IgD-negative memory B cell (primary cell): ENCODE measurements around the gene PPP1R1B. TPM values are rescaled to one million over a fixed set of nuclear protein-coding genes. Genes with fewer than 3 reads are reported as not detected.

Source experiments
- H3K27ac Mint-ChIP-seq, 3 donors: one replicate each; pipeline ENCODE4 v1.8.0; 2020 to 2022; ENCODE audit warnings: mild to moderate bottlenecking in 3 of 3, mixed read lengths in 3 of 3, moderate library complexity in 1 of 3
- H3K27me3 Mint-ChIP-seq: one replicate; pipeline ENCODE4 v1.8.0; 2021; ENCODE audit warnings: mixed read lengths
- H3K36me3 Mint-ChIP-seq: one replicate; pipeline ENCODE4 v1.8.0; 2020; ENCODE audit warnings: mild to moderate bottlenecking, mixed read lengths
- H3K4me1 Mint-ChIP-seq, 3 donors: one replicate each; pipeline ENCODE4 v1.8.0; 2020 to 2022; ENCODE audit warnings: mixed read lengths in 3 of 3, mild to moderate bottlenecking in 1 of 3
- H3K4me3 Mint-ChIP-seq, 4 donors: one replicate each; pipeline ENCODE4 v1.8.0; 2020 to 2022; ENCODE audit warnings: mild to moderate bottlenecking in 4 of 4, mixed read lengths in 4 of 4, moderate library complexity in 3 of 4
- H3K9me3 Mint-ChIP-seq, 3 donors: one replicate each; pipeline ENCODE4 v1.8.0; 2020 to 2021; ENCODE audit warnings: mixed read lengths in 3 of 3, mild to moderate bottlenecking in 1 of 3
- polyA plus RNA-seq: library from polyadenylated mRNA; unstranded; fragments of 300-500 nt; fragmentation: Illumina TruSeq; gene quantifications from one replicate; pipeline ENCODE4 v1.2.3, GENCODE V29; 2021

PPP1R1B gene
- polyA plus RNA-seq, 1 donor from 2014 or later: not detected

GRCh38 chr17:39605492-39606433 is 21.0 kb upstream of the PPP1R1B start:
- H3K4me3 Mint-ChIP-seq: peak overlapping the region; percentile 34 to 85 (median 72)
- H3K27me3 Mint-ChIP-seq: peaks cover 64% of the 10 kb centered on the region
- no peaks in the 10 kb centered on the region for H3K9me3 Mint-ChIP-seq
- H3K27ac Mint-ChIP-seq: peak overlapping the region; percentile 59 to 82 (median 80)
- H3K4me1 Mint-ChIP-seq: peaks cover 9 to 14% (median 9%) of the 10 kb centered on the region in 3 donors
- no peaks in the 10 kb centered on the region for H3K36me3 Mint-ChIP-seq

GRCh38 chr17:39606434-39607056 is 20.2 kb upstream of the PPP1R1B start:
- no peaks in the 10 kb centered on the region for H3K9me3 Mint-ChIP-seq
- H3K4me3 Mint-ChIP-seq: no peak overlapping the region
- H3K27me3 Mint-ChIP-seq: peaks cover 61% of the 10 kb centered on the region
- peaks cover 9 to 14% (median 9%) of the 10 kb centered on the region in 3 donors for H3K4me1 Mint-ChIP-seq
- no peaks in the 10 kb centered on the region for H3K36me3 Mint-ChIP-seq
- no peak overlapping the region for H3K27ac Mint-ChIP-seq

- Mint-ChIP-seq H3K27ac (peak overlapping the region in 1 of 3 donors; percentile 51), H3K27me3 (peaks cover 54% of the 10 kb centered on the region), H3K4me1 (peaks cover 9 to 14% (median 9%) of the 10 kb centered on the region in 3 donors), H3K9me3 (no peaks in the 10 kb centered on the region), H3K36me3 (no peaks in the 10 kb centered on the region), H3K4me3 (peak overlapping the region in 2 of 4 donors; percentile 72 to 81)
These were observed 19.5 kb upstream of the PPP1R1B start for GRCh38 chr17:39607057-39607850.

GRCh38 chr17:39607851-39608130 is 19.0 kb upstream of the PPP1R1B start, which contains the start of gene NEUROD2:
Gene NEUROD2, minus strand, starts transcription at chr17:39607920. Its CDS starts 1,321 bp downstream, at chr17:39606599.
- H3K27me3 Mint-ChIP-seq: peaks cover 49% of the 10 kb centered on the region
- H3K36me3 Mint-ChIP-seq: no peaks in the 10 kb centered on the region
- H3K27ac Mint-ChIP-seq: peak within 1 kb of the TSS in 2 of 3 donors; percentile 54 to 80
- H3K4me1 Mint-ChIP-seq: peaks cover 9 to 14% (median 9%) of the 10 kb centered on the region in 3 donors
- H3K4me3 Mint-ChIP-seq: peak within 1 kb of the TSS in 2 of 4 donors; percentile 72 to 81
- no peaks in the 10 kb centered on the region for H3K9me3 Mint-ChIP-seq

GRCh38 chr17:39608142-39608981 is 18.4 kb upstream of the PPP1R1B start:
- peak overlapping the region in 1 of 4 donors; percentile 13 for H3K4me3 Mint-ChIP-seq

GRCh38 chr17:39609416-39610025 is 17.2 kb upstream of the PPP1R1B start:
- Mint-ChIP-seq H3K9me3 (no peaks in the 10 kb centered on the region), H3K27me3 (peaks cover 39% of the 10 kb centered on the region), H3K27ac (peak overlapping the region in 2 of 3 donors; percentile 39 to 54), H3K4me1 (peaks cover 2 to 6% (median 2%) of the 10 kb centered on the region in 3 donors), H3K4me3 (peak overlapping the region in 1 of 4 donors; percentile 23), H3K36me3 (no peaks in the 10 kb centered on the region)

More at GRCh38 chr17:39608142-39608981, 18.4 kb upstream of the PPP1R1B start:
- H3K27ac Mint-ChIP-seq: peak overlapping the region in 2 of 3 donors; percentile 54 to 80
- no peaks in the 10 kb centered on the region for H3K9me3 Mint-ChIP-seq
- H3K27me3 Mint-ChIP-seq: peaks cover 48% of the 10 kb centered on the region
- H3K4me1 Mint-ChIP-seq: peaks cover 5 to 11% (median 7%) of the 10 kb centered on the region in 3 donors
- H3K36me3 Mint-ChIP-seq: no peaks in the 10 kb centered on the region

GRCh38 chr17:39611401-39612112 is 15.2 kb upstream of the PPP1R1B start:
- Mint-ChIP-seq H3K27ac (peak overlapping the region in 1 of 3 donors; percentile 93), H3K4me1 (peaks cover 0 to 4% (median 3%) of the 10 kb centered on the region in 3 donors), H3K27me3 (peaks cover 33% of the 10 kb centered on the region), H3K36me3 (no peaks in the 10 kb centered on the region), H3K4me3 (no peak overlapping the region), H3K9me3 (no peaks in the 10 kb centered on the region)

GRCh38 chr17:39612291-39612894 is 14.4 kb upstream of the PPP1R1B start:
- Mint-ChIP-seq H3K4me1 (peaks cover 0 to 4% (median 3%) of the 10 kb centered on the region in 3 donors), H3K27me3 (peaks cover 32% of the 10 kb centered on the region), H3K36me3 (no peaks in the 10 kb centered on the region), H3K4me3 (no peak overlapping the region), H3K27ac (no peak overlapping the region), H3K9me3 (no peaks in the 10 kb centered on the region)

GRCh38 chr17:39612935-39613464 is 13.8 kb upstream of the PPP1R1B start:
- Mint-ChIP-seq H3K4me3 (no peak overlapping the region), H3K9me3 (no peaks in the 10 kb centered on the region), H3K27me3 (peaks cover 28% of the 10 kb centered on the region), H3K27ac (peak overlapping the region in 1 of 3 donors; percentile 74), H3K4me1 (peaks cover 0 to 4% (median 3%) of the 10 kb centered on the region in 3 donors), H3K36me3 (no peaks in the 10 kb centered on the region)

GRCh38 chr17:39614545-39615157 is 12.1 kb upstream of the PPP1R1B start:
- Mint-ChIP-seq H3K27ac (no peak overlapping the region), H3K9me3 (no peaks in the 10 kb centered on the region), H3K4me3 (peak overlapping the region in 1 of 4 donors; percentile 54), H3K27me3 (peaks cover 16% of the 10 kb centered on the region), H3K36me3 (no peaks in the 10 kb centered on the region), H3K4me1 (peaks cover 0 to 7% (median 3%) of the 10 kb centered on the region in 3 donors)

- no peak overlapping the region for H3K27ac Mint-ChIP-seq
- no peaks in the 10 kb centered on the region for H3K9me3 Mint-ChIP-seq
- no peak overlapping the region for H3K4me3 Mint-ChIP-seq
- H3K36me3 Mint-ChIP-seq: no peaks in the 10 kb centered on the region
- peaks cover 0 to 7% (median 3%) of the 10 kb centered on the region in 3 donors for H3K4me1 Mint-ChIP-seq
- H3K27me3 Mint-ChIP-seq: peaks cover 16% of the 10 kb centered on the region
These were observed 11.3 kb upstream of the PPP1R1B start for GRCh38 chr17:39615434-39615833.

GRCh38 chr17:39617100-39617445 is 9.7 kb upstream of the PPP1R1B start:
- Mint-ChIP-seq H3K27ac (peak overlapping the region in 1 of 3 donors; percentile 69), H3K9me3 (no peaks in the 10 kb centered on the region), H3K36me3 (no peaks in the 10 kb centered on the region), H3K4me1 (peaks cover 2 to 11% (median 7%) of the 10 kb centered on the region in 3 donors), H3K27me3 (peaks cover 12% of the 10 kb centered on the region), H3K4me3 (peak overlapping the region in 3 of 4 donors; percentile 79 to 86 (median 86))
